Right lobe of liver (tissue), 4 donors: ENCODE measurements around the gene SFT2D2.

Experiments used
- POLR2A ChIP-seq: fragments of 450-650 bp; IDR thresholded peaks from one replicate; pipeline ENCODE4 v1.6.1; 2017; ENCODE audit warnings: antibody characterized with exemption, mild to moderate bottlenecking
- TF ChIP-seq, protein P1 (sequence below), 4 donors: fragments of 200-600 bp in 3 of 4; fragments of 450-650 bp in 1 of 4; IDR thresholded peaks; one replicate each; pipeline versions ENCODE4 v1.5.1 to v1.8.0; 2016 to 2022; ENCODE audit warnings: antibody characterized with exemption in 4 of 4, mild to moderate bottlenecking in 2 of 4
- donor health status: DM: no; HTN: no; CAD: no.
- donor health status: DM: no; HTN: no; CAD: no.
- donor health status: DM: no; HTN: yes; CAD: no.

DNA sequence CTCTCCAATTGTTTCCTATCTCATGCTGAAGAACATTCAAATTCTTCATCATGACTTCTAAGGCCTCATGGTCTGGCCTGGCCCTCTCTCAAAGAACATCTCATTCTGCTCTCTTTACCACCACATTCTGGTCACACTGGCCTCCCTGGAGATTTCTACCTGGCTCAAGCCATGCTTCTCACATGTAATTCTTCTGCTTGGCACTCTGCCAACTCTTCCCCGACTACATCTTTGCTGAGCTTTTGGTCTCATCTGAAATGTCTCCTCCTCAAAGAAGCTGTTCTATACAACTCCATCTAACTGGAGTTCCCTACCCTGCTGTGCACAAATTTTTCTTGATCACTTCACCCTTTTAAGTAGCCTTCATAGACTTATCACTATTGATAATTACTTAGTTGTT is 53.4 kb downstream of the SFT2D2 start:
- TF ChIP-seq, protein P1, sequence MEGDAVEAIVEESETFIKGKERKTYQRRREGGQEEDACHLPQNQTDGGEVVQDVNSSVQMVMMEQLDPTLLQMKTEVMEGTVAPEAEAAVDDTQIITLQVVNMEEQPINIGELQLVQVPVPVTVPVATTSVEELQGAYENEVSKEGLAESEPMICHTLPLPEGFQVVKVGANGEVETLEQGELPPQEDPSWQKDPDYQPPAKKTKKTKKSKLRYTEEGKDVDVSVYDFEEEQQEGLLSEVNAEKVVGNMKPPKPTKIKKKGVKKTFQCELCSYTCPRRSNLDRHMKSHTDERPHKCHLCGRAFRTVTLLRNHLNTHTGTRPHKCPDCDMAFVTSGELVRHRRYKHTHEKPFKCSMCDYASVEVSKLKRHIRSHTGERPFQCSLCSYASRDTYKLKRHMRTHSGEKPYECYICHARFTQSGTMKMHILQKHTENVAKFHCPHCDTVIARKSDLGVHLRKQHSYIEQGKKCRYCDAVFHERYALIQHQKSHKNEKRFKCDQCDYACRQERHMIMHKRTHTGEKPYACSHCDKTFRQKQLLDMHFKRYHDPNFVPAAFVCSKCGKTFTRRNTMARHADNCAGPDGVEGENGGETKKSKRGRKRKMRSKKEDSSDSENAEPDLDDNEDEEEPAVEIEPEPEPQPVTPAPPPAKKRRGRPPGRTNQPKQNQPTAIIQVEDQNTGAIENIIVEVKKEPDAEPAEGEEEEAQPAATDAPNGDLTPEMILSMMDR (IDR thresholded peaks at IDR 0.05), result no peak
- no peak for TF ChIP-seq POLR2A
